HG03103 (cell line): ENCODE results near the gene DPF3.

ENCODE experiments used
- ATAC-seq: cut with Tn5 transposase; IDR thresholded peaks from one replicate; pipeline ENCODE4 v1.9.1; 2021; ENCODE audit warnings: low read depth; ENCODE audit not compliant: unreplicated experiment

DPF3 gene

DNA sequence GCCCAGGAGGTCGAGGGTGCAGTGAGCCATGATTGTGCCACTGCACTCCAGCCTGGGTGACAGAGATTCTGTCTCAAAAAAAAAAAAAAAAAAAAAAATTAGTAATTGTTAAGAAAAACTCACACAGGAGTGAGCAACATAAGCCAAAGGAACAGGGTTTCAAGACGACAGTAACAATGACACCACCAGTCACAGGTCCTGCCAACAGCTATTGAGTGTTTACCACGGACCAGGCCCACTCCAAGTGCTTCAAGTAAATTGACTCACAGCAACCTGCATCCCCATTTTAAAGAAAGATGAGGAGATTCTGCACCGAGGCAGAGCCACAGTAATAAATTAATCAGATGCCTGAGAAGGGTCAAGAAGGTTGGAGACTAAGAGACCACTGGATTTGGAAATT is 194.5 kb downstream of the DPF3 start:
- ATAC-seq: no peak

- ATAC-seq: no peak
These were observed 201.2 kb downstream of the DPF3 start for GRCh38 chr14:72692696-72693095.

DNA sequence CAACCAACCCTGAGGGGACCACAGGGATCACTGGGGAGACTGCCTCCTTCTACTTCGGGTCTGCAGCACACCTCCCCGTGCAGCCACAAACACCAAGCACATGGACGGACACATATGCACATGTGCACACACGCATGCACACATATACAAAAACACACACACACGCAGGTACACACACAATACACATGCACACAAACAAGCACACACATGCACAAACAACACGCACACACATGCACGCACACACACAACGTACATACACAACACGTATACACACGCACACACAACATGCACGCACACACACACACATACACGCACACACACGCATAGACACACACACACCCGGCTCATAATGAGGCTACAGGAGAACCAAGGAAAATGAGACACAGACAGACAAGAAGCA is 203.6 kb downstream of the DPF3 start:
- no peak for ATAC-seq

DNA sequence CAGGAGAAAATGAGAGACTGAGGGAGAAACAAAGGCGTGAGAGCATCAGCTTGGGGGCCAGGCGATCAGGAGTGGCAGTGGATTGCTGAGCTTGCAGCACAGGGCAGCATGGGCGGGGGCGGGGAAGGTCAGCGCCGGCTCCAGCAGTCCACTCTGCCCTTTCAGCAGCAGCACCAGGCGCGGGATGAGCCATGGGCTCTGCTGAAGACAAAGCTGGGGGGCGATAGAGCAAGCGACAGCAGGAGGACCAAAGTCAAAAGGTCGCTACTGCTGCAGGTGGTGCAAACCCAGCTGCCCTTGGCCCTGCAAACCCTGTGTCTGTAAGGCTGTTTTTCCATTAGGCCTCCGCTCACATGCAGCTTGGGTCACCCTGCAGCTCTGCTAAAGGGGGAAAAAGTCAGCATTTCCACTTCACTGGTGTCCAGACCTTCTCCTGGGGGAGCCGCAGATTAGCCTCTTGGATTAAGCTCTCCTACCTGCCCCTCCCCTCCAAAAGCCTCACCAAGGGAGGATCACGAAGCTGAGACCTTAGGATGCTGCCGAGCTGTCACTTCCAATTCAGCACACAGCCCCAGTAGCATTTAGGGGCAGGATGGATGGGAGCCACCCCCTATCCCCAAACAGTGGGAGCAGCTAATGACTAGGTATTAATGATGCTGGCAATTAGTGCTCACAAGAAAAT is 204.8 kb downstream of the DPF3 start:
- no peak for ATAC-seq

DNA sequence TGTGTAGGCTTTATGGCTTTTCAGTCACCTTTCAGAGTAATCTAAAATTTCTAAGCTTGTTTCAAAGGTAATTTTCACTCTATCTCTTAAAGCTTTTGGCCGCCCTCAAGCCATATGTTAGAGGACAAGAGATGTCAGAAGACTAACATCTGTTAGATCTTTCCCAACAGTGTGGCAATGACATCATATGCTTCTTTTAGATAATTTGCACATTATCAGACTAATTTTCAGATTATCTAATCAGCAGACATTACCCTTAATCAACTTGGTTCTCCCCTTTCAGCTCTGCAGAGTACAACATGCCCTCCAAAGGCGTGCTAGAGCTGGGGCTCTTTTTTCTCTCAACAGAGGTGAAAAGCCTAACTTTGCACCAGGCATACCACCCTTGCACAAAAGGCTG is 207.1 kb downstream of the DPF3 start:
- no peak for ATAC-seq

- ATAC-seq: no peak
These were observed 207.8 kb downstream of the DPF3 start for GRCh38 chr14:72686101-72686500.

DNA sequence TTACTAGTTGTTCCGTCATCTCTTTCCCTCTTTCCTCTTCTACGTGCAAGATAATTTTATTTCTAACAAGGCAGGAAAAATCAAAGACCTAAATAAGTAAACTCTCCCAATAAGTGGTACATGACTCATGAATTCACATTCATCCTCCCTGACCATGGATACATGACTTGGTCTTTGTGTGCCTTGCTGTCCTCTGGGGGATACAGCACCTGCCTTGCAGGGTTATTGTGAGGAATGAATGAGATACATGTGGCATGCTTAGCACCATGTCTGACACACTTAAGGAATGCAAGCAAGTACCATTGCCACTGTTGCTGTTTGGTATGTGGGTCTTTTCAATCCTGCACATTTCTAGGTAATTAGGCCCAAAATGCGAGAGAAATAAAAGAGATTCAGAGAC is 208.4 kb downstream of the DPF3 start:
- ATAC-seq: no peak

DNA sequence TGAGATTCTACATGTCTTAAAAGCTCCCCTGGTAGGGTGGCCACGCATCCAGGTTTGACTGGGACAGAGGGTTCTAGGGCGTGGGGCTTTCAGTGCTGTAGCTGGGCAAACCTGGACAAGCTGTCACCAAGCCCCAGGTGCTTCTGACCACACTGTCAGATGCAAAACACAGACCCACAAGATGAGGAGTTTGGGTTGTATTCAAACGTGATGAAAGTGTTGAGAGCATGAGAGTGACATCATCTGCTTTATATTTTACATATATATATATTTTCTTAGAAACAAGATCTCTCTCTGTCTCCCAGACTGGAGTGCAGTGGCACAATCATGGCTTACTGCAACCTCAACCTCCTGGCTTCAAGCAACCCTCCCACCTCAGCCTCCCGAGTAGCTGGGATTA is 210.1 kb downstream of the DPF3 start:
- ATAC-seq: no peak

- ATAC-seq: no peak
These were observed 211.7 kb downstream of the DPF3 start for GRCh38 chr14:72682188-72682587.

DNA sequence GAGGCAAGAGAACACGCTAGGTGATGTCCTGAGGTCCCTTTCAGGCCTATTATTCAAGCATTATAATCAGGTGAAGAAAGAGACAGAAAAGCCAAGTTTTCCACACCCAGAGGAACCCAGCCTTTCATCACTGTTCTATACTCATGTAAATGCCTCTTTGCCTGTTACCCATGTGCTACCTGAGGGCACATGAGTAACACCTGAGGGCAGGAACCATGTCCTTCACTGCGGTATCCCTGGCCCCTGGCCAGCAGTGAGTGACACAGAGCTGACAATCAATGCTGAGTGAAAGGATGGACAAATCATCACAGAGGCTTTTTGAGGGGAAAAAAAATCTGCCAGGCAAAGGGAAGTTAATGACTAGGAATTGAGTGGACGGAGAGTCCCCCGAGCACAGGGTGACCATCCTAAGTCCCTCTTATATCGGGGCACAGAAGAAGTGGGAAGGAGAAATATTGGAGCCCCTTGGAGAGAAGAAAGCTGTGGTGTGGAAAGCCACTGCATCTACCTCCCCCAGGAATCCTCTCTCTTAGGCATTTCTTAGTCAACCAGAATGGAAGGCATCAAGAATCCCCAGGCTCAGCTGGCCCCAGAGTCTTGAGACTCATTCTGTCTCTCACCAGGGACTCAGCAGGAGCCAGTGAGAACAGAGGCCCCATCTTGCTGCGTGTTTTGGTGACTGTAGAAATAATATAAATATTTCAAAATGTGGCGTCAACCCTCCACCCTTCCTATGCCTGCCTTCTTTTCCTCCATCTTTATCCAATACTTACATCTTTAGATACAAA is 212.9 kb downstream of the DPF3 start:
- no peak for ATAC-seq

DNA sequence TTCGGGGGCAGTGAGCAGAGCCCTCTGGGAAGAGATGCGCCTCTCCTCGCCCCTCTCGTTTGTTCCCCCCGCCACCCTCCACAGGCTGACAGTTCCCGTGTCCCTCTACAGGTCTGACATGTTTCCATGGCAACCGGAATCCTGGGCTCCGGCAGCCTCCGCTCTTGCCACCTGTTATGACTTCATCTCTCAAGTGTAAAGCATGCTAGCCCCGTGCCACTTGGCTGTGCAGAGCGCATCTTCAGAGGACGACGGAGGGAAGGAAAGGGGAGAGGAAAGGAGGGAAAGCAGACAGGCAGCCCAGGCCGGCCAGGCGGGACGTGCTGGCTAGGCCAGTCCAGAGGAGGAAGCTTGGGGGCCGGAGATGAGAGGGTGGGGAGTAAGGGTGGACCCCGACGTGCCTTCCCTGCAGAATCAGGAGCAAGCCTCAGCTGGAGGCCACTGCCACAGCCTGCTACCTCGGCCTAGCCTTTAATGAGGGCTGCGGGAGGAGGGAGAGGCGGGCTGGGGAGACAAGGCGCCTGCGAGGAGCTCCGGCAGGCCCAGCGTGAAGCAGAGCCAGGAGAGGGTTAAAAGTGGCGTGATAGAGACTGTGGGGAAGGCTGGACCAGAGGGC is 214.3 kb downstream of the DPF3 start:
- no peak for ATAC-seq

DNA sequence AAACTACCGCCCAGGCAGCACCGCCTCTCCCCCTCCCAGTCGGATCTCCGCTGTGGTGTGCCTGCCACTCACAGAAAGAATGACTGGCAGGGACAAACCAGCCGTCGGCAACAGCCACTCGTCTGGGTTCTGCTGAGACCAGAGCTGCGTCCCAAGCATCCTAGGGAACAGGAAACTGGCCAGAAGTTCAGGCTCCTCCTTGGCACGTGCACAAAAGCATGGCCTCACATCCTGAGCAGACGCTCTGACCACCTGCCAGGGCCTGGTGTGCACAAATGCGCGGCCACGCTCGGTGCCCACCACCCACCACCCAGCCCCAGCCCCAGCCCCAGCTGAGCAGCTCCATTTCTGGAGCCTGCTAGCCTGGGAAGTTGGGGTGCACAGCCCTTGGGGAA is 214.8 kb downstream of the DPF3 start:
- ATAC-seq: no peak

DNA sequence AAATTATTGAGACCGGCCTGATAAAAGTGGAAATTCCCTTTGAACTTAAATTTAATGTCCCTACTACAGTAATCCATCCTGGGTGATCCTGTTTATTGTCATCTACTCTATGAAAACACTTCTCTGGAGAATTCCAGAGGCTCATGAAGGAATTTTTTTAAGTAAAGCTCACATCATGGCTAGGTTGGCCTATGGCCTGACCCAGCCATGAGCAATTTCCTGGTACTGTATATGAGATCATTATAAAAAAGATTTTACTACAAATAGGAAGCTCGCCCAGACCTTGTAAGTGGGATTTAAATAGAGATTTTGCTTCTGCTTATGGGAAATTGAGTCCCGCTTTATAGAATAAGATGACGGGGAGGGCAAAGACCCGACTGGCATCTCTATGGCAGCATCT is 215.5 kb downstream of the DPF3 start:
- ATAC-seq: no peak

GRCh38 chr14:72677664-72678063 is 216.2 kb downstream of the DPF3 start:
- no peak for ATAC-seq

DNA sequence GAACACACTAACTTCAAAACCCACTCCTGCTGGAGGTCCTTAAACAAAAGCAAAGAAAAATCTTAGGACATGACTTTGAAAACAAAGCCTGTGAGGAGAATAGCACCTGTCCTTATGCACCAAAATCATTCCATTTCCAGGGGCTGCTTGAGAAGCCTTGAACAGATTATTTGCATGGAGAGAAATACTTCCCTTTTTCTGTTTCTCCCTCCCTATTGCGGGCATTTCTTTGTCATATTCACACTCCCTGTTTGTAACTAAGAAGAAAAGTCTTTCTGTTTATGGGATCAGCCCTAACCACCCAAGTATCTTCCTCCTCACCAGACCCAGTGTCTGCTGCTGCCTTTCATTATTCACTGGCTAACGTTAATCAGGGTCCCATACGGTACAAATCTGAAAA is 218.8 kb downstream of the DPF3 start:
- ATAC-seq: no peak

- no peak for ATAC-seq
These were observed 220.7 kb downstream of the DPF3 start for GRCh38 chr14:72673179-72673578.

DNA sequence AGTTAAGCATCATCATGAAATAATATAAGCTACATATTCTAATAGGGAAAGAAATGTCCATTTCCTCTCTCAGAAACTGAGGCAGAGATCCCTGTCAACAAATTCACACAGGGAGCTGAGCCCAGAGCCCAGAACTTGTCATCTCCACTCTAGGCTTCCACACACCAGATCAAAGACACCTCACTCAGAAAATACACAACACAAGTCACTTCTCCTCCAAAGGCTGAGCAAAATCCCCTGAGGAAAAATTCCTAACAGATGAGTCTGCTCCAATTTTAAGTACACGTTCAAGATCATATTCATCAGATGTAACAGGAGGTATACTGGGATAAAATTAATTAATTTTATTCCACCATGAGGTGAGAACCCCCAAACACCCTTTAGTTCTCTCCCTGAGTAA is 227.3 kb downstream of the DPF3 start:
- ATAC-seq: no peak

GRCh38 chr14:72665259-72665658 is 228.6 kb downstream of the DPF3 start:
- ATAC-seq: no peak

- no peak for ATAC-seq
These were observed 229.2 kb downstream of the DPF3 start for GRCh38 chr14:72664651-72665050.

DNA sequence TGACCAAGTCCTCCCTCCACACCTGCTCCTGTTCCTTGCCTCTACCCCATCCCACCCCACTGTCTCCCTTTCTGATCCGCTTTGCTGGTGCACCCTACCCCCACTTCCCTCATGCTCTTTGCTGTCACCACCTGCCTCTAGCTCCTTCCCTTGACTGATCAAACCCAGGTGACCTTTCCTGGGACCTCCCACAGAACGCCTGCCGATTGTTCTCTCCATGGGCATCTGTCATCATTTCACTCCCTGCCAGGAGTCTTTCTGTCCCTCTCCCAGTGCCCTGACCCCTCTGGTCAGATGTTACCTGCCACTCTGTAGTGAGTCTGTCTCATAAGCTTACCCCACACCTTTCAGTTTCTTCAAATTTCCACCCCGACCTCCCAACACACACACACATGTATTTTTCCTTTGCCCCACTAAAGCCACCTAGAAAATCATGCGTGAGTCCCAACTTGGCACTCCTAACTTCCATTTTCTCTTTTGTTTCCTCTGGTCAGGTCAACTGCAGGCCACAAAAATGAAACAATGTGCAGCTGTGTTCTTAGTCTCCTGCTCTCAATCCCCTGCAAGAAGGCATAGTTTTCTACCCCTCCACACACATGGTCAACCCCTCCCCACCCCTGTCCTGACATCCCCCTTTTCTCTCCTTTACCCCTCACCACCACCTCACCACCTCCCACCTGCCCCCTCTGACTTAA is 229.8 kb downstream of the DPF3 start:
- no peak for ATAC-seq

- ATAC-seq: no peak
These were observed 230.8 kb downstream of the DPF3 start for GRCh38 chr14:72663076-72663487.
